ENCODE measurements around the gene MYH16. TPM values are rescaled to one million over a fixed set of nuclear protein-coding genes. Genes with fewer than 3 reads are reported as not detected.
"Not testable (repeated sequence)": the region's sequence is repeated elsewhere in the genome, so short reads cannot be mapped to it uniquely, and the experiment has no call there.

Gene MYH16
- total RNA-seq, 1 donor from 2014 or later = not detected

DNA sequence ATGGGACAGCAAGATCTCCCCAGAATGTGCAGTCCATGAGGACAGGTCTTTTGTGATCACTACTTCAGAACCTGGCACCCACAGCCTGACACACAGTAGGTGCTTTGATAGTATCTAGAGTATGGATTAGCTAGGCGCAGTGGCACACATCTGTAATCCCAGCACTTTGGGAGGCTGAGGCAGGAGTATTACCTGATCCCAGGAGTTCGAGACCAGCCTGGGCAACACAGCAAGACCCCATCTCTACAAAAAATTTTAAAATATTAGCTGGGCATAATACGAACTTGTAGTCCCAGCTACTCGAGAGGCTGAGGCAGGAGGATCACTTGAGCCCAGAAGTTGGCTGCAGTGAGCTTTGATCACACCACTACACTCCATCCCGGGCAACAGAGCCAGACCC lies 79.6 kb downstream of the MYH16 start:
- intact Hi-C loops (cut with micrococcal nuclease) = no loop called here
- Mint-ChIP-seq H3K4me3 (ENCODE audit: low read depth) (no peak overlapping the region), H3K4me1 (ENCODE audit: low read depth) (no peaks in the 10 kb centered on the region), H3K27ac (no peak overlapping the region), H3K9me3 (no peaks in the 10 kb centered on the region), H3K36me3 (ENCODE audit: low read depth) (peaks cover 56% of the 10 kb centered on the region), H3K27me3 (ENCODE audit: low read depth) (no peaks in the 10 kb centered on the region)
- DNase-seq (ENCODE audit: low spot score) = no peak

- no peaks in the 10 kb centered on the region for H3K27me3 Mint-ChIP-seq (ENCODE audit: low read depth)
- no peak overlapping the region for H3K27ac Mint-ChIP-seq
- no peak for DNase-seq (ENCODE audit: low spot score)
- no peaks in the 10 kb centered on the region for H3K9me3 Mint-ChIP-seq
- H3K4me3 Mint-ChIP-seq (ENCODE audit: low read depth) = no peak overlapping the region
- no peaks in the 10 kb centered on the region for H3K4me1 Mint-ChIP-seq (ENCODE audit: low read depth)
- peaks cover 62% of the 10 kb centered on the region for H3K36me3 Mint-ChIP-seq (ENCODE audit: low read depth)
- intact Hi-C loops (cut with micrococcal nuclease) = no loop called here
Observed at GRCh38 chr7:99355098-99355497, 82.5 kb downstream of the MYH16 start.

- no peaks in the 10 kb centered on the region for H3K27me3 Mint-ChIP-seq (ENCODE audit: low read depth)
- H3K36me3 Mint-ChIP-seq (ENCODE audit: low read depth) = peaks cover 60% of the 10 kb centered on the region
- H3K4me3 Mint-ChIP-seq (ENCODE audit: low read depth) = no peak overlapping the region
- DNase-seq (ENCODE audit: low spot score) = no peak
- intact Hi-C loops (cut with micrococcal nuclease) = no loop called here
- H3K9me3 Mint-ChIP-seq = no peaks in the 10 kb centered on the region
- H3K27ac Mint-ChIP-seq = no peak overlapping the region
- H3K4me1 Mint-ChIP-seq (ENCODE audit: low read depth) = no peaks in the 10 kb centered on the region
Observed at GRCh38 chr7:99357701-99358490, 85.3 kb downstream of the MYH16 start.

DNA sequence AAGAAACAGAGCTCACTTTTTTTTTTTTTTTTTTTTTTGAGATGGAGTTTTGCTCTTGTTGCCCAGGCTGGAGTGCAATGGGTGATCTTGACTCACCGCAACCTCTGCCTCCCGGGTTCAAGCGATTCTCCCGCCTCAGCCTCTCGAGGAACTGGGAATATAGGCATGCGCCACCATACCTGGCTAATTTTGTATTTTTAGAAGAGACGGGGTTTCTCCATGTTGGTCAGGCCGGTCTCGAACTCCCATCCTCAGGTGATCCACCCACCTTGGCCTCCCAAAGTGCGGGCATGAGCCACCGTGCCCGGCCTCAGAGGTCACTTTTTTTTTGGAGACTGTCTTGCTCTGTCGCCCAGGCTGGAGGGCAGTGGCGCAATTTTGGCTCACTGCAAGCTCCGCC lies 85.9 kb downstream of the MYH16 start:
- DNase-seq (ENCODE audit: low spot score); intact Hi-C loops (cut with micrococcal nuclease); H3K4me3 Mint-ChIP-seq (ENCODE audit: low read depth); H3K9me3 Mint-ChIP-seq; H3K4me1 Mint-ChIP-seq (ENCODE audit: low read depth); H3K27me3 Mint-ChIP-seq (ENCODE audit: low read depth); H3K27ac Mint-ChIP-seq: not testable (repeated sequence)
- H3K36me3 Mint-ChIP-seq (ENCODE audit: low read depth) = peaks cover 66% of the 10 kb centered on the region

- no peak for DNase-seq (ENCODE audit: low spot score)
Observed at GRCh38 chr7:99359465-99360154, 87.0 kb downstream of the MYH16 start.

More at GRCh38 chr7:99359465-99360154, 87.0 kb downstream of the MYH16 start:
- Mint-ChIP-seq H3K27me3 (ENCODE audit: low read depth) (no peaks in the 10 kb centered on the region), H3K4me1 (ENCODE audit: low read depth) (no peaks in the 10 kb centered on the region), H3K27ac (no peak overlapping the region), H3K9me3 (no peaks in the 10 kb centered on the region), H3K4me3 (ENCODE audit: low read depth) (no peak overlapping the region), H3K36me3 (ENCODE audit: low read depth) (peaks cover 70% of the 10 kb centered on the region)
- intact Hi-C loops (cut with micrococcal nuclease) = no loop called here

Other genes with a start within 250 kb of the MYH16 start
- gene SMURF1, start 128.7 kb upstream of the MYH16 start, total RNA-seq = 12.4 and 13.5 TPM in 2 replicates
- not detected in 2 replicates for gene KPNA7, start 64.7 kb upstream of the MYH16 start, total RNA-seq
- 79.8 and 83.4 TPM in 2 replicates for gene ARPC1A, start 53.1 kb downstream of the MYH16 start, total RNA-seq
- 264 and 265 TPM in 2 replicates for gene ARPC1B, start 101.9 kb downstream of the MYH16 start, total RNA-seq
- gene PDAP1, start 135.8 kb downstream of the MYH16 start, total RNA-seq = 153 and 159 TPM in 2 replicates
- 123 and 130 TPM in 2 replicates for gene BUD31, start 136.1 kb downstream of the MYH16 start, total RNA-seq
- gene PTCD1, start 166.0 kb downstream of the MYH16 start, total RNA-seq = 8.1 and 10.4 TPM in 2 replicates
- gene CPSF4, start 166.1 kb downstream of the MYH16 start, total RNA-seq = 88.4 and 89.9 TPM in 2 replicates
- 405 and 429 TPM in 2 replicates for gene ATP5MF, start 193.3 kb downstream of the MYH16 start, total RNA-seq
- 23.2 and 24.3 TPM in 2 replicates for gene ZNF789, start 200.1 kb downstream of the MYH16 start, total RNA-seq
- 36.4 and 40.7 TPM in 2 replicates for gene ZNF394, start 227.4 kb downstream of the MYH16 start, total RNA-seq
- gene ZKSCAN5, start 231.8 kb downstream of the MYH16 start, total RNA-seq = 8.2 and 8.4 TPM in 2 replicates